Fibroblast of lung (primary cell): ENCODE results near the gene PACS2.

Experiments used
- EZH2 ChIP-seq: IDR thresholded peaks from 2 replicates; pipeline ENCODE4 v1.5.1; 2012; ENCODE audit warnings: low read length, control low read depth, mild to moderate bottlenecking; ENCODE audit errors: missing control alignments
- TF ChIP-seq, protein P1 (sequence below), 2 donors: IDR thresholded peaks in 1 of 2; conservative IDR thresholded peaks in 1 of 2; 1 replicate in 1 of 2; 2 replicates in 1 of 2; pipeline ENCODE4 v1.5.1; 2011 to 2012; ENCODE audit warnings: low read length in 2 of 2, control low read depth in 1 of 2, inconsistent platforms in 1 of 2, low read depth in 1 of 2, mild to moderate bottlenecking in 1 of 2

DNA sequence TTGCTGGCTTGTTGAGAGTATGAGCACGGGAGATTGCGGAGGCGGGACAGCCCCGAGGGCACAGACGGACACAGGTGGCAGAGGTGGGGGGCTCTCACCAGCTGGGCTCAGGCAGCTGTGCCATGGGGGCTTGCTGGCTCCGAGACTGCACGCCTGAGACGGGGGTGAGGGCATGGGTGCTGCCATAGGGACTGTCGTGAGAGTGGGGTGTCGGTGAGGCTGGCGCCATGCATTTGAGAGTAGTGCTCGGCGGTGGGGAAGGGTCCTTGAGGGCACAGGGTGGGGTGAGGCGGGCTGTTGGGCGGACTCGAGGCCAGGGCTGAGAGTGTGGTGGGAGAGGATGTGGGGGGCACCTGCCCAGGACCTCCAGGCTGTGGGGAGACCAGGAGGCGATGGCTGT is 43.1 kb downstream of the PACS2 start:
- TF ChIP-seq, protein P1, sequence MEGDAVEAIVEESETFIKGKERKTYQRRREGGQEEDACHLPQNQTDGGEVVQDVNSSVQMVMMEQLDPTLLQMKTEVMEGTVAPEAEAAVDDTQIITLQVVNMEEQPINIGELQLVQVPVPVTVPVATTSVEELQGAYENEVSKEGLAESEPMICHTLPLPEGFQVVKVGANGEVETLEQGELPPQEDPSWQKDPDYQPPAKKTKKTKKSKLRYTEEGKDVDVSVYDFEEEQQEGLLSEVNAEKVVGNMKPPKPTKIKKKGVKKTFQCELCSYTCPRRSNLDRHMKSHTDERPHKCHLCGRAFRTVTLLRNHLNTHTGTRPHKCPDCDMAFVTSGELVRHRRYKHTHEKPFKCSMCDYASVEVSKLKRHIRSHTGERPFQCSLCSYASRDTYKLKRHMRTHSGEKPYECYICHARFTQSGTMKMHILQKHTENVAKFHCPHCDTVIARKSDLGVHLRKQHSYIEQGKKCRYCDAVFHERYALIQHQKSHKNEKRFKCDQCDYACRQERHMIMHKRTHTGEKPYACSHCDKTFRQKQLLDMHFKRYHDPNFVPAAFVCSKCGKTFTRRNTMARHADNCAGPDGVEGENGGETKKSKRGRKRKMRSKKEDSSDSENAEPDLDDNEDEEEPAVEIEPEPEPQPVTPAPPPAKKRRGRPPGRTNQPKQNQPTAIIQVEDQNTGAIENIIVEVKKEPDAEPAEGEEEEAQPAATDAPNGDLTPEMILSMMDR (conservative IDR thresholded peaks at IDR 0.05 in 1 of 2, IDR thresholded peaks at IDR 0.05 in 1 of 2; ENCODE audit: low read depth in 1 of 2, low read length in 2 of 2): no peak
- no peak for TF ChIP-seq EZH2
